Stomach (tissue), 9 donors: ENCODE results near the gene CD79B. TPM values are rescaled to one million over a fixed set of nuclear protein-coding genes. Genes with fewer than 3 reads are reported as not detected.

Experiments
- DNase-seq, 2 donors: peaks; one replicate each; pipeline versions ENCODE4 v3.0.0 to v3.0.0-alpha.2; 2013 to 2019
- H3K27ac ChIP-seq, 5 donors: fragments of 200-600 bp in 4 of 5; sonication (generic) in 4 of 5; one replicate each; pipeline ENCODE4 v1.5.1; 2013 to 2019; ENCODE audit warnings: mild to moderate bottlenecking in 1 of 5, moderate library complexity in 1 of 5
- H3K27me3 ChIP-seq, 3 donors: fragments of 200-600 bp; sonication (generic); one replicate each; pipeline ENCODE4 v1.5.1; 2017 to 2019; ENCODE audit warnings: mixed run types in 1 of 3
- H3K36me3 ChIP-seq, 4 donors: fragments of 200-600 bp; sonication (generic); 1 replicate in 3 of 4; 2 replicates in 1 of 4; pipeline ENCODE4 v1.5.1; 2016 to 2019
- H3K4me1 ChIP-seq, 4 donors: fragments of 200-600 bp; sonication (generic); one replicate each; pipeline ENCODE4 v1.5.1; 2016 to 2019
- H3K4me3 ChIP-seq, 4 donors: fragments of 200-600 bp; sonication (generic) in 3 of 4; one replicate each; pipeline ENCODE4 v1.5.1; 2016 to 2019; ENCODE audit warnings: mild to moderate bottlenecking in 1 of 4
- H3K9me3 ChIP-seq, 4 donors: fragments of 200-600 bp; sonication (generic); one replicate each; pipeline ENCODE4 v1.5.1; 2016 to 2019
- CTCF ChIP-seq, 7 experiments: fragments of 450-650 bp in 4 of 7; fragments of 200-600 bp in 3 of 7; sonication (generic) in 3 of 7; IDR thresholded peaks; one replicate each; pipeline ENCODE4 v1.5.1; 2016 to 2019; ENCODE audit warnings: antibody characterized with exemption in 7 of 7, control low read depth in 2 of 7, mild to moderate bottlenecking in 1 of 7
- EP300 ChIP-seq: sonication (generic); formaldehyde crosslinking; IDR thresholded peaks from one replicate; pipeline ENCODE4 v1.6.1; 2017; ENCODE audit warnings: antibody characterized with exemption
- POLR2A ChIP-seq, 4 donors: fragments of 450-650 bp; IDR thresholded peaks; one replicate each; pipeline ENCODE4 v1.6.1; 2016; ENCODE audit warnings: antibody characterized with exemption in 4 of 4, control low read depth in 2 of 4, mild to moderate bottlenecking in 1 of 4, moderate library complexity in 1 of 4
- POLR2AphosphoS5 ChIP-seq, 3 donors: sonication (generic); formaldehyde crosslinking; IDR thresholded peaks; one replicate each; pipeline ENCODE4 v1.6.1; 2016; ENCODE audit warnings: antibody characterized with exemption in 3 of 3
- WGBS, 5 donors: extraction: QIAGEN DNeasy Blood & Tissue Kit in 3 of 5; methylation state at CpG; one replicate each; pipeline versions ENCODE4 v1.1.5 to v1.1.7; 2013 to 2018; 5-methylcytosine and 5-hydroxymethylcytosine counted together
- intact Hi-C: fragments of 100-400 bp; cut with DNase I; formaldehyde crosslinking; loops from one replicate; pipeline ENCODE4 v1.15.1; 2023; ENCODE audit warnings: low total_unique reads
- polyA plus RNA-seq, 3 donors: library from polyadenylated mRNA; stranded (reverse); fragments of 200-250 nt; gene quantifications; one replicate each; pipeline ENCODE4 v1.2.3, GENCODE V29; 2013
- total RNA-seq, 5 donors: library from RNA; depleted of rRNA; stranded (reverse); fragments of >200 nt; gene quantifications; one replicate each; pipeline versions ENCODE4 v1.1.0 to v1.2.3, GENCODE V29; 2014 to 2016
- donor health status: healthy with polysubstance abuse.
- donor health status: Bipolar disorder and iron deficiency.
- donor health status: healthy.

Gene CD79B
- total and polyA plus RNA-seq, 8 donors: 1.7 to 9.7 (median 5.3) TPM; not detected in 3

- peak; percentile 51 to 76 for DNase-seq
- H3K4me1 ChIP-seq: peaks cover 0 to 16% (median 6%) of the 10 kb centered on the region in 4 donors
- peaks cover 0 to 36% (median 0%) of the 10 kb centered on the region in 3 donors for H3K27me3 ChIP-seq
- H3K9me3 ChIP-seq: no peaks in the 10 kb centered on the region
- no peak overlapping the region for H3K27ac ChIP-seq
- 28 to 46% (median 35%) methylated on average over 10 to 20 of the region's 20 CpGs for WGBS, 5 donors
- no peak overlapping the region for H3K4me3 ChIP-seq
- intact Hi-C loops: no loop called here
- TF ChIP-seq POLR2AphosphoS5 (IDR thresholded peaks at IDR 0.05) (no peak), EP300 (no peak), CTCF (IDR thresholded peaks at IDR 0.05) (peak in 5 of 7 experiments; percentile 13 to 70 (median 42)), POLR2A (IDR thresholded peaks at IDR 0.05) (no peak)
- no peaks in the 10 kb centered on the region for H3K36me3 ChIP-seq
Observed at GRCh38 chr17:63946440-63947363, 14.6 kb upstream of the CD79B start.

GRCh38 chr17:63945784-63946439 lies 13.8 kb upstream of the CD79B start:
- TF ChIP-seq POLR2AphosphoS5 (IDR thresholded peaks at IDR 0.05) (no peak), POLR2A (IDR thresholded peaks at IDR 0.05) (no peak)
- intact Hi-C loops: no loop called here
- Histone ChIP-seq H3K36me3 (no peaks in the 10 kb centered on the region), H3K9me3 (no peaks in the 10 kb centered on the region), H3K27ac (no peak overlapping the region), H3K4me1 (peaks cover 0 to 16% (median 6%) of the 10 kb centered on the region in 4 donors), H3K4me3 (no peak overlapping the region), H3K27me3 (peaks cover 0 to 36% (median 0%) of the 10 kb centered on the region in 3 donors)
- DNase-seq: no peak
- 51 to 68% (median 65%) methylated on average over 5 to 6 of the region's 6 CpGs for WGBS, 5 donors

GRCh38 chr17:63944736-63945499 lies 12.8 kb upstream of the CD79B start:
- H3K4me3 ChIP-seq: no peak overlapping the region
- no peaks in the 10 kb centered on the region for H3K36me3 ChIP-seq
- H3K9me3 ChIP-seq: no peaks in the 10 kb centered on the region
- TF ChIP-seq POLR2A (IDR thresholded peaks at IDR 0.05): no peak
- TF ChIP-seq EP300: no peak
- TF ChIP-seq POLR2AphosphoS5 (IDR thresholded peaks at IDR 0.05): no peak
- no peak for TF ChIP-seq CTCF (IDR thresholded peaks at IDR 0.05)
- peaks cover 0 to 16% (median 6%) of the 10 kb centered on the region in 4 donors for H3K4me1 ChIP-seq
- 85 to 88% (median 87%) methylated on average over 19 to 24 of the region's 24 CpGs for WGBS, 5 donors
- H3K27me3 ChIP-seq: peaks cover 0 to 26% (median 0%) of the 10 kb centered on the region in 3 donors
- H3K27ac ChIP-seq: no peak overlapping the region
- DNase-seq: no peak
- intact Hi-C loops: no loop called here

GRCh38 chr17:63943745-63944144 lies 11.6 kb upstream of the CD79B start:
- H3K36me3 ChIP-seq: no peaks in the 10 kb centered on the region
- no peak for DNase-seq
- no peaks in the 10 kb centered on the region for H3K9me3 ChIP-seq
- WGBS, 5 donors: 76 to 82% (median 80%) methylated on average over 9 of the region's 9 CpGs
- TF ChIP-seq POLR2A (IDR thresholded peaks at IDR 0.05) (no peak), CTCF (IDR thresholded peaks at IDR 0.05) (no peak), POLR2AphosphoS5 (IDR thresholded peaks at IDR 0.05) (no peak), EP300 (no peak)
- H3K27me3 ChIP-seq: peaks cover 0 to 15% (median 0%) of the 10 kb centered on the region in 3 donors
- peaks cover 0 to 16% (median 6%) of the 10 kb centered on the region in 4 donors for H3K4me1 ChIP-seq
- no peak overlapping the region for H3K27ac ChIP-seq
- intact Hi-C loops: no loop called here
- no peak overlapping the region for H3K4me3 ChIP-seq
